CD4-positive, alpha-beta T cell treated with Interleukin-15 for 4 hours (primary cell): ENCODE results near the gene ATP1B3.
A peak's percentile ranks its signal among the peaks of the same experiment; 100 is the strongest.
"Not testable (repeated sequence)": the region's sequence is repeated elsewhere in the genome, so short reads cannot be mapped to it uniquely, and the experiment has no call there.

Experiments used
- DNase-seq: peaks from one replicate; pipeline ENCODE4 v3.0.0-alpha.2; 2020; ENCODE audit warnings: low spot score

The ATP1B3 gene

GRCh38 chr3:141860766-141861513, 15.5 kb upstream of the ATP1B3 start:
- no peak for DNase-seq

DNA sequence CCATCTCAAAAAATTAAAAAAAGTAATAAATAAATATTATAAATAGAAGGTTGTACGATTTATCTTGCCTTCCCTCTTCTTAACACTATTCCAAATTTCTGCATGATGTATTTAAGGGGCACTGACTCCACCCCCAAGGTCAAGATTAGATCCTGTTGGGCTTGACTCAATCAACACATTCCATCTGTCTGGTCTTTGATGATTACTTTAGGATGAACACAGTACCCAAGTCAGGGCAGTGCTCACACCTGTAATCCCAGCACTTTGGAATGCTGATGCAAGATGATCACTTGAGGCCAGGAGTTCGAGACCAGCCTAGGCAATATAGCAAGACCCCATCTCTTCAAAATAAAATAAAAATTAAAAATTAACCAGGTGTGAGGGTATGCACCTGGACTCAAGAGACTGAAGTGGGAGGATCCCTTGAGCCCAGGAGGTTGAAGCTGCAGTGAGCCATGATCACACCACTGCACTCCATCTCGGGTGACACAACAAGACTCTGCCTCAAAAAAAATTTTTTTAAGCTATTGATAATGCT, 14.1 kb upstream of the ATP1B3 start:
- DNase-seq, result no peak

- no peak for DNase-seq
Measured at GRCh38 chr3:141863491-141863890, 13.0 kb upstream of the ATP1B3 start.

GRCh38 chr3:141864281-141864970, 12.0 kb upstream of the ATP1B3 start:
- DNase-seq, result no peak

- no peak for DNase-seq
Measured at GRCh38 chr3:141865101-141865500, 11.3 kb upstream of the ATP1B3 start.

DNA sequence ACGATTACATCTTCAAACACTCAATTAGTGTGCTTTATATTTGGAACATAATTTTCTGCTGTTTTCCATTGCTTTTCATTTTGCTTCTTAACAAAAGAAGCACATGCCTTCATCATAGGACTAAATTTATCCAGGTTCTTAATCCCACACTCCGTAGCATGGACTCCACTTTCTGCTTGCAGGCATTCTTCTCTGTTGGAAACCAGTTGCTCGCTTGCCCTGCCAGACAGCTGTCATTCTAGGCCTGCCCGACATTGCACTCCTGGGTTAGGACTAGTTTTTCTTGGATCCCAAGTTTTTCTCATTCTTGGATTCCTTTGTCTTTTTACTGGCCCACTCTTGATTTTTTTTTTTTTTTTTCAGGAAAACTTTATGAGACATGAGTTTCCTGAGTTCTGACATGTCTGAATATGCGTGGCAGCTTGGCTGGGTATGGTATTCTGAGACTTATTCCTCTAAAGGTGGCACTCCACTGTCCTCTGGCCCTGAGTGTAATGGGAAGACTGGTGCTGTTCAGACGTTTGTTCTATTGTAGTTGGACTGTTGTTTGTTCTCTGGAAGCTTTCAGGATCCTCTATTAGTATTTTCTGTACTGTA, 6.3 kb upstream of the ATP1B3 start:
- no peak for DNase-seq

- peak; percentile 82 for DNase-seq
Measured at GRCh38 chr3:141875374-141875892, 1.0 kb upstream of the ATP1B3 start.

DNA sequence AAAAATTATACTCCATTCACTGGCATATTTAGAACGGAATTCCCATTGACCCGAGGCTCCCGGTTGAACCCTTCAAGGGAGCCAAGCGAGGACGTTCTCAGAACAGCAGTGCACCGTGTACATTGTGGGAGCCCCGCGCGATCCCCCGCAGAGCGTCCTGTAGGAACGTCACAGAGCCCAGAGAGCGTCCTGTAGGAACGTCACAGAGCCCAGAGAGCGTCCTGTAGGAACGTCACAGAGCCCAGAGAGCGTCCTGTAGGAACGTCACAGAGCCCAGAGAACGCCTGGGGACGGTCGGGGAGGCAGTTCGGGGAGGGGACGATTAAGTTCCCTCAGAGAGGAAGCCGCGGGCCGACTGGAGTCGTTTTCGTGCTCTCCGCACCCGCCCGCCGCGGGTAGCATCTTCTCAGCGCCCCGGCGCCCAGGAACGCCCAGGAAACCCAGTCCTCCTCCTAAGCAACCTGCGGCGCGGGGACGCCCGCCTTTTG, 506 bp upstream of the ATP1B3 start:
- no peak for DNase-seq

- DNase-seq, result peak; percentile 60
Measured at GRCh38 chr3:141876891-141877621, 613 bp downstream of the ATP1B3 start.

DNA sequence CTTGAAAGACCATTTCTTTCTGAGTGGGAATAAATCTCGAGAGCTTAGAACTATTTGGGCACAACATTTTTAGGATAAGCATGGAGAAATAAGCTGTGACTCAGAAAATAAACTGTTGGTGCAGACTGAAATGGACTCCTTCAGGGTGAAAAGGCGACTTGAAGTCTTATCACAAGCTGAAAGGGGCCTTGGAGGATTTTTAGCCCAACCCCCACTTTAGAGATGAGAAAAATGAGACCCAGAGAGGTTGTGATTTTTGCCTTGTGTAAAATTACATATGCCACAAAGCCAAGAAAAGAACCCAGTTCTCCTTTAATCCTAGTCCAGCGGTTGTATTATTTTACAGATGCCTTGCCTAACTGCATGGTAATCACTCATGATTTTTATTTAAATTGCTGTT, 1.5 kb downstream of the ATP1B3 start:
- DNase-seq, result no peak

GRCh38 chr3:141878326-141878725, 1.9 kb downstream of the ATP1B3 start:
- DNase-seq, result no peak

DNA sequence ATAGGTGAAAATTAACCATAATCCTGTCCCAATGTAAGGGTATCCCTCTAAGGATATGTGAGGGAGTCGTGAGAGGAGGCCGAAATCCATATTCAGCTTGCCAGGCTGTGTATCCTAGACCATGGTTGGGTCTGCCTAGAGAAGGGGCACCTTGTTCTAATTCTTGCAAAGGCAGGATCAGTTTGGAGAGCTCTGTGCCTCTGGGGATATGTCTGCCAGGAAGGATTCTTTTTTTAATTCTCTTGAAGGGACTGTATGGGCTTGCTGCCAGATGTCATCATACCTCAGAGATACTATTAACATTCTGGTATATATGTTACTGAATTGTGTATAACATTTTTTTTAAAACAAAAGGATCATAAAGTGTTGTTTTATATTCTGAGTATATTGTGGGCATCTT, 2.4 kb downstream of the ATP1B3 start:
- DNase-seq, result no peak

DNA sequence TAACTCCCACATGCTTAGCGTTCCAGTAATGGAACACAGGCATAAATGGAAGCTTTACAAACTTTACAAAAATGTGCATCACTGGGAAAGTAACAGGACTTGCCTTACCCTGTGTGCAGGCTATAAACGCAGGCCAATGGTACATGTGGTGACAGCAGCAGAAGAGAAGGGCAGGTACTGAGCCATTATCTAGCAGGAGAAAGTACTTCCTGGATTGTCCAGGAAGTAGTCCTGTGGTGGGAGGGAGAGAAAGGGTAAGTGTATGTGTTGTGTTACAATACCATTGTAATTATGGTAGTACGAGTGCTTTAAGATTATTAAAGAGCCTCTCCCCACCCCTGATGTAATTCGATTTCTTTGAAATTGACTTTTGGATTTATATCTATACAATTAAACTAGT, 5.3 kb downstream of the ATP1B3 start:
- no peak for DNase-seq

DNA sequence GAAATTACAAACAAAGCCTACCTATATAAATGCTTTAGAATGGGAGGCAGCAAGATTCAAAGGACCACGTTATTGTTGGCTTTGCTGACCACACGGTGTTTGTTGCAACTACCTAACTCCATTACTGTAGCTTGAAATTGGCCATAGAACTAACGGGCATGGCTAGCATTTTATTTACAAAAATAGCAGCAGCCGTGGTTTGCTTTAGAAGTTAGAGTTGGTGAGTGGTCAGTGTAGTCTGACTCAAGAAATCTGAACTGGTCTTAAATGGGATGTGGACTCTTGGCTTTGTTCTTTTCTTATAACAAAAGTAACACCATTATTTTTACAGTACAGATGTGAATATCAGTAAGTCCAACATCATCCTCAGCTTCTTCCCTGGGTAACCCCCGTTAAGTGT, 10.6 kb downstream of the ATP1B3 start:
- no peak for DNase-seq

DNA sequence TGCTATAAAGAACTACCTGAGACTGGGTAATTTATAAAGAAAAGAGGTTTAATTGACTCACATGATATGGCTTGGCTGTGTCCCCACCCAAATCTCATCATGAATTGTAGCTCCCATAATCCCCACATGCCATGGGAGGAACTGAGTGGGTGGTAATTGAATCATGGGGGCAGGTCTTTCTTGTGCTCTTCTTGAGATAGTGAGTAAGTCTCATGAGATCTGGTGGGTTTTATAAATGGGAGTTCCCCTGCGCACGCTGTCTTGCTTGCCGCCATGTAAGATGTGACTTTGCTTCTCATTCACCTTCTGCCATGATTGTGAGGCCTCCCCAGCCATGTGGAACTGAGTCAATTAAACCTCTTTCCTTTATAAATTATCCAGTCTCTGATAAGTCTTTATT, 12.1 kb downstream of the ATP1B3 start:
- not testable (repeated sequence) for DNase-seq

GRCh38 chr3:141894524-141895176, 18.2 kb downstream of the ATP1B3 start:
- no peak for DNase-seq

- DNase-seq, result no peak
Measured at GRCh38 chr3:141895731-141896130, 19.3 kb downstream of the ATP1B3 start.

DNA sequence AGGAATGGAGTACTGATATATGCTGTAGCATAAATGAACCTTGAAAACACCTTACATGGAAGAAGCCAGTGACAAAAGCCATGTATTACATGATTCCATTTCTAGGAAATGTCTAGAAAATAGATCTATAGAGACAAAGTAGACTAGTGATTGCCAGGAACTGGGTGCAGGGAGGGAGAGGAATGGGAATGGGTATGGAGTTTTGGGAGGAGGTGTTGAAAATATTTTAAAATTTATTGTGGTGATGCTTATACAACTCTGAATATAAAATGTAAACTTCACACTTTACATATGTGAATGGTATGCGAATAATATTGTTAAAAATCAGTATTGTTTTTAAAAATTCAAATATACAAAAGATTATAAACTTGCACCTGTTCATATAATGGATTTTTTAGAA, 22.5 kb downstream of the ATP1B3 start:
- DNase-seq, result no peak

GRCh38 chr3:141900343-141900742, 23.9 kb downstream of the ATP1B3 start:
- no peak for DNase-seq

- DNase-seq, result no peak
Measured at GRCh38 chr3:141901914-141902313, 25.5 kb downstream of the ATP1B3 start.

GRCh38 chr3:141904203-141904602, 27.8 kb downstream of the ATP1B3 start:
- no peak for DNase-seq
